Left colon (tissue), 2 donors: ENCODE results near the gene ZNF587. TPM values are rescaled to one million over a fixed set of nuclear protein-coding genes. Genes with fewer than 3 reads are reported as not detected.
"Not testable (repeated sequence)": the region's sequence is repeated elsewhere in the genome, so short reads cannot be mapped to it uniquely, and the experiment has no call there.

ENCODE experiments used
- ATAC-seq: fragments of 200-7000 bp; cut with Tn5 transposase; one replicate; pipeline ENCODE4 v1.9.1; 2020; ENCODE audit warnings: mild to moderate bottlenecking, moderate library complexity
- DNase-seq, 2 donors: peaks; one replicate each; pipeline ENCODE4 v3.0.0-alpha.2; 2020
- intact Hi-C, 2 donors: fragments of 100-400 bp; cut with DNase I in 1 of 2; cut with micrococcal nuclease in 1 of 2; formaldehyde crosslinking; loops; one replicate each; pipeline versions ENCODE4 v1.11.2 to v1.14.0; 2022; cut with DNase I, micrococcal nuclease
- long read RNA-seq: library from polyadenylated mRNA; unstranded; transcript quantifications from one replicate; pipeline ENCODE4 v2.0.0, GENCODE V29; 2021
- total RNA-seq, 2 donors: library from RNA; stranded (reverse); fragmentation: NEBNext Ultra II Directional; extraction: Animal tissue kit (Norgen Biotek cat#: 25700); gene quantifications; one replicate each; pipeline ENCODE4 v1.2.1, GENCODE V29; 2021
- donor health status: DM: no; HTN: no; CAD: no.
- donor health status: DM: yes; HTN: yes; CAD: no.

The ZNF587 gene
- 10 to 100 TPM; 50.5 to 64.8 TPM for total RNA-seq
- long read RNA-seq, partial matches to known transcripts: 0 of 4 reads
- long read RNA-seq, other reads (novel, unspliced or antisense): 4 of 4 reads

DNA sequence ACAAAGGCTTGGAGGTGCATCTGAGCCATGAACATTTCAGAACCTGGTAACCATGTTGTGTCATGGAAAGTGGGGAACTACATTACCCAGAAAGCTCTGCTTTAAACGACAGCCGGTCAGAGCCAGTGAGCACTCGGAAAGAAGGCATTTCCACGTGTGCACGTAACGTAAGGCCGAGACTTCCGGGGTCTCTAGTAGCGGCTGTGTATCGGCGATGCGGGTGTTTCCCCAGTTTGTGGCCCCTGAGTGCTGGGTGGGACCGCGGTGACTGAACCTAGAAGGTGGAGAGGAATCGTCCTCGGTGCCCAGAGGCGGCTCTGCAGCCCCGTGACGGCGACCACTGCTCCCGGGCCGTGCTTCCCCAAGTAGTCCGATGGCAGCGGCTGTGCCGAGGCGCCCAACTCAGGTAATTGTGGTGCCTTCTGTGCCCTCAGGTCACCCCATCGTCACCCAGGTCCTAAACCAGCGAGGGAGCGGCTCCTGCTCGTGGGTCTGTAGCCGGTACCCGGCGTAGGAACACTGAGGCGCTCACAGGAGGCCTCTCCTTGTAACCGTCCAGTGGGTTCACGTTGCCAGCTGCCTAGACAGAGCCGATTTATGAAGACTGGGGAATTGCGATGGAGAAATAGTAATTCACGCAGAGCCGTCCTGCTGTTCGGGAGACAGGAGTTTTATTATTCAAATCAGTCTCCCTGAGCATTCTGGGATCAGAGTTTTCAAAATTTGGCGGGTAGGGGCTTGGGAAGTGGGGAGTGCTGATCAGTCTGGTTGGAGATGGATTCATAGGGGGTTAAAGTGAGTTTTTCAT is at the start of gene ZNF587:
Gene ZNF587, plus strand, starts transcription at position 194 of the 808 bp plus-strand sequence. Its CDS starts 180 bp downstream, at position 374.
- intact Hi-C loops: not testable (repeated sequence)
- peak; percentile 88 for ATAC-seq
- peak; percentile 78 to 81 for DNase-seq

DNA sequence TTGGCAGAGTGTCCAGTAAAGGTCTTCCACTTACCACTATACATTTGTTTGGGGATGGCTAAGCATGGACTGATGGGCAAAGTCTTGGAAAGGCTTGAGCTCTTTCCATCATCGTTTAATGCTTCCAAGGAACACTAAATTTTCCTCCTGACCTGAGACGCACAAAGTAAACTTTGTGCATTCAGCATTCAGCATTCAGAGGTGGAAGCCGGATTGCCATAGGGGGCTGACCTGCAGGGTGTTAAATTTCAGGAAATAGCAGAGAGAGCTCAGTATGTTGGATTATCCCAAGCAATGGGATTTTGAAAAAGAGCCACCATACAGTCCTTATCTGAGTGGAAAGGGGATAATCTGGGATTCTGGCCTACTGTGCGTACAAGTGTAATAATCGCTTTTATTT is 49.0 kb upstream of the ZNF587 start:
- ATAC-seq (no peak), DNase-seq (no peak)
- intact Hi-C loops: no loop called here

DNA sequence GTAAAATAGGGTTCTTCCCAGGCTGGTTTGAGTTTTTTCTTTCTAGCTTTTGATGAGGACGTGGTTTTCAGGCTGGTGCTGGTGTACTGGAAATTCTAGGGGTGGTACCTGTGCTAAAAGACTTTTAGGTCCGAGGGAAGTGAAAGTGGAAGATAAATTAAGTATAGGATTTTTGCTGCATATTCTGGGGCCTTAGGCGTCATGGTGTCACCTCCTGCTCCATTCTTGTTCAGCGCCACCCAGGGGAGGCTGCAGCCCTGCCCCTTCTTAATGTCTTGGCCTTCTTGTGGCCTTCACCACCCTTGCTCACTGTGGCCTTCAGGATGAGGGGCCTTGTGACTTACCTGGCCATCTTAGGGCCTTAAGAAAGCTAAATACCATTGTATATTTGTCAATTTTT is 47.4 kb upstream of the ZNF587 start:
- ATAC-seq (no peak), DNase-seq (no peak)
- intact Hi-C loops: no loop called here

DNA sequence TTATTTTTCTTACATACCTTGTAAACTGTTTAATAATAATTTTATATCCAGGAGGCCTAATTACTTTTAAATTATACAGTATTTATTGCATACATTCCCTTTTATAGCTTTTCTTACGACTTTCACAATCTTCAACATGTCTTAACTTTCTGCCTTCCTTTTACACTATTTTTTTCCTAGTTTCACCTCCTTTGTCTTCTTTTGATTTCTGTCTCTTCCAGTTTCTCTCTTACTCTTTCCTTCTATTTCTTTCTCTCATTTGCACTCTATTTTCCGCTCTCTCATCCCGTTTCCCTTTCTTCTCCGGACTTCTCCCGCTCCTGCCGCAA is 46.4 kb upstream of the ZNF587 start:
- DNase-seq: no peak
- intact Hi-C loops: no loop called here
- ATAC-seq: no peak

DNA sequence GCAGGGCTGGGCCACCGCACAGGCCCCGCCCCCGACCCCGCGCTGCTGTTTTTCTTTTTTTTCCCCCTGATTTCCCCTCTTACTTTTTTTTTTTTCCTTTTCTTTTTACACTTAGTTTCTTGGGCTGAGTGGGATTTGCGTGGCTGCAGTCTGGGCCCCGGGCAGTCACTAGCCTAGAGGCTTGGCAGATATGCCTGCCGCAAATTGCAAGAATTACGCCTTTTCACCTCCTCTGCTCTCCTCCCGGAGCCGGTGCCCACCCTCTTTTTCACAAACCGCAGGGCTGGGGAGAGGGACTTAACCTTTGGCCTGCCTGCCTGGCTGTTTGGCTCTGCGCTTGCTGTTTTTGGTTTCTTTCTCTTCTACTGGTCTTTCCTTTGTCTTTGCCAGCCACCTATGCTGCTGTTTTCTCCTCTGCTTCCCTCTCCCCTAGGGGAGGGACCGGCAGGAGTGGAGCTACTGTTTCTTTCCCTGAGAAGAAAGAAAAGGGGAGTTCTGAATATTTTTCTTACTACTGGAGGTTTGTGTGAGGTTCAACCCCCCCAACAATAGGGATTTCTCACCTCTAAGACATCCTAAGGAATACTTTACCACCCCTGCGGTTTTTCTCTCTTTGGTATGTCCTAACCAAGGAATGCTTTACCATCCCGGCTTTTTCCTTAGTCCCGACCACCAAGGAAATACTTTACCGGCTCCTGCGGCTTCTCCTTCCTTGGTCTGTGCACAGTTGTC is 45.9 kb upstream of the ZNF587 start:
- peak; percentile 48 for ATAC-seq
- intact Hi-C loops: no loop called here
- DNase-seq: peak in 1 of 2 donors; percentile 34

DNA sequence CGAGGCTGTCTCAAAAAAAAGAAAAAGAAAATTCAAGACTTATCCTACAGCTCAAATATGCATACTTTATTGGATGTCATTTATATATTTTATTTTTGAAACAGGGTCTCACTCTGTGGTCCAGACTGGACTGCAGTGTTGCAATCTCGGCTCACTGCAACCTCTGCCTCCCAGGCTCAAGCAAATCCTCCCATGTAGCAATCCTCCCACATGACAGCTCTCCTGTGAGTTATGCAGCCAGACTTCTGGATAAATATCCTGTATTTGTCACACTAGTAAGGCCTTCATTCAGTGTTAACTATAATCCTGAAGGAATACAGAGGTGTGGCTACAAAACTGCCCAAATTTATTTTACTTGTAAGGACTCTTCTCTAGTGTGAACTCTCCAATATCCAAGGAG is 42.1 kb upstream of the ZNF587 start:
- intact Hi-C loops: no loop called here
- DNase-seq (no peak), ATAC-seq (no peak)

DNA sequence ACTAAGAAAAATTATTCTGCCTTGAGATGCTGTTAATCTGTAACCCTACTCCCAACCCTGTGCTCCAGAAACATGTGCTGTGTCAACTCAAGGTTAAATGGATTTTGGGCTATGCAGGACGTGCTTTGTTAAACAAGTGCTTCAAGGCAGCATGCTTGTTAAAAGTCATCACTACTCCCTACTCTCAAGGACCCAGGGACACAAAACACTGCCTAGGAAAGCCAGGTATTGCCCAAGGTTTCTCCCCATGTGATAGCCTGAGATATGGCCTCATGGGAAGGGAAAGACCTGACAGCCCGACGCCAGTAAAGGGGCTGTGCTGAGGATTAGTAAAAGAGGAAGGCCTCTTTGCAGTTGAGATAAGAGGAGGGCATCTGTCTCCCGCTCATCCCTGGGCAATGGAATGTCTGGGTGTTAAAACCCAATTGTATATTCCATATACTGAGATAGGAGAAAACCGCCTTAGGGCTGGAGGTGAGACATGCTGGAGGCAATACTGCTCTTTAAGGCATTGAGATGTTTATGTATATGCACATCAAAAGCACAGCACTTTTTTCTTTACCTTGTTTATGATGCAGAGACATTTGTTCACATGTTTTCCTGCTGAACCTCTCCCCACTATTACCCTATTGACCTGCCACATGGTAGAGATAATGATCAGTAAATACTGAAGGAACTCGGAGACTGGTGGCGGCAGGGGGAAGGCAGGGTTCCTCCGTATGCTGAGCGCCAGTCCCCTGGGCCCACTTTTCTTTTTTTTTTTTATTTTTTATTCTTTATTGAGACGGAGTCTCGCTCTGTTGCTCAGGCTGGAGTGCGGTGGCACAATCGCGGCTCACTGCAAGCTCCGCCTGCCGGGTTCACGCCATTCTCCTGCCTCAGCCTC is 39.0 kb upstream of the ZNF587 start:
- DNase-seq, intact Hi-C loops: not testable (repeated sequence)

DNA sequence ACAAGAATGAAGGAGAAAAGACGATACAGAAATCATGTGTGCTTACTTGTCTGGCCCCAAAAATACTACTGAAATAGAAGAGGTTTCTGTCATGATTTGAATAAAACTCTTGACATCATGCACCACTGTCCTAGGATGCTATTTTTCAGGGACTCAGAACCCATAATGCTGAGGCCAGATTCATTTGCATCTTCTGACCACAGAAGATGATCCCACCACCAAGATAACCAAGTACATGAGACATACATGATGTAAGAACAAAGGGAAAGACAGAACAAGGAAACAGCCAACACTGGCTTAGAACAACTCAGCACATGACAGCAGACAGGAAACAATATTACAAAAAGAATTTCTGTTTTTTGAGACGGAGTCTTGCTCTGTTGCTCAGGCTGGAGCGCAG is 37.4 kb upstream of the ZNF587 start:
- ATAC-seq (no peak), DNase-seq (no peak)
- intact Hi-C loops: no loop called here

More for the DNA sequence above, 39.0 kb upstream of the ZNF587 start:
- ATAC-seq: peak; percentile 28

DNA sequence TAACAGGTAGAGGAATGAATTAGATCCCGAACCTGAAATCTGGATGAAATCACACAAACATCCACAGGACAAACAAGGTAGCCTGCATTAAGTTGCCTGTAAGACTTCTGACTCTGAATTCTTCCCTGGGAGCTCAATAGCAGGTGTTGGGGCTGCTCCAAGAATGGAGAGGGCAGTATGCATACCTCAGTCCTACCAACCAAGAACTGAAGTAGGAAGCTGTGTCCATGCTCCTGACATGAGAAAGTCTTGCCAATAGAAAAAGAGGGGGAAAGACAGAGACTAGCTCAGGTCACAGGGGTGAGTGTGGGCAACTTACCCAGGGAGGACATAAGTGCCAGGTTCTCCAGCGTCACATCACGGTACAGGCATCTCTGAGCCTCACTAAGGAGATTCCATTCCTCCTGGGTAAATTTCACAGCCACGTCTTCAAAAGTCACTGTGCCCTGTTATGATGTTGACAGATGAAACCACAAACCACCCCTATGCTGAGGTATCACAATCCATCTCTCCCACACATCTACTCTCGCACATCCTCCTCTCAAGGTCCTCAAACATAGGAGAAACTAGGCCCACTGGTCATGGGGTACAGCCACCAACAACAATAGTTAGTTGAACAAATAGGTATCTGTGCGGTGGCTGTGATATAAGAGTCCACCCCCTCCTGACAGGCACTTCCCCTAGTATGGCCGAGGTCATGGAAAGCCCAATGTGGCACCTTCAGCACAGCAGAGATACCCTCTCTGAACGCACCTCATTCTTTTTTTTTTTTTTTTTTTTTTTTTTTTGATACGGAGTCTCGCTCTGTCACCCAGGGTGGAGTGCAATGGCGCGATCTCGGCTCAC is 36.5 kb upstream of the ZNF587 start:
- intact Hi-C loops, ATAC-seq, DNase-seq: not testable (repeated sequence)

DNA sequence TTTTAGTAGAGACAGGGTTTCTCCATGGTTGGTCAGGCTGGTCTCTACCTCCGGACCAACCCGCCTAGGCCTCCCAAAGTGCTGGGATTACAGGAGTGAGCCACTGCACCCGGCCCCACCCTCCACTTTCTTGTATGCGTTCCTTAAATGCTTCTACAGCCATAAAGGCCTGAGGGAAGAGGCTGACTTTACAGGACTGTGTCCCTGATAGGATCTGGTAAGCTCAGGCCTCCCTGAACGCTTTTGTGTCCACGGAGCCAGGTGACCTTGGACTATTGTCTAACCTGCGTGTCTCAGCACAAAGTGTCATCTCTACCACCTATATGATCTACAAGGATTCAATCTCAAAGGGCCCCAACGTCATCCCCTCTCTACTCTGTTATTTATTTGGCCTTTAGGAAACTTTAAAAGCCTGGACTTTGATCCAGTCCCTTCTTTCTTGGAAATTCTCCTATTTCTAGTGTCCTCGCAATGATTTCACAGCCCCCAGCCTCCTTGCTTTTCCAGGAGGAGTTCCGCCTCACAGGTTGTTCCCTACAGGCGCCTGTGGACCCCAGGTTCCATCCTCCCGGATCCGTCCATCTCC is 35.6 kb upstream of the ZNF587 start:
- ATAC-seq (peak; percentile 60), DNase-seq (peak; percentile 45 to 47)
- intact Hi-C loops: no loop called here

DNA sequence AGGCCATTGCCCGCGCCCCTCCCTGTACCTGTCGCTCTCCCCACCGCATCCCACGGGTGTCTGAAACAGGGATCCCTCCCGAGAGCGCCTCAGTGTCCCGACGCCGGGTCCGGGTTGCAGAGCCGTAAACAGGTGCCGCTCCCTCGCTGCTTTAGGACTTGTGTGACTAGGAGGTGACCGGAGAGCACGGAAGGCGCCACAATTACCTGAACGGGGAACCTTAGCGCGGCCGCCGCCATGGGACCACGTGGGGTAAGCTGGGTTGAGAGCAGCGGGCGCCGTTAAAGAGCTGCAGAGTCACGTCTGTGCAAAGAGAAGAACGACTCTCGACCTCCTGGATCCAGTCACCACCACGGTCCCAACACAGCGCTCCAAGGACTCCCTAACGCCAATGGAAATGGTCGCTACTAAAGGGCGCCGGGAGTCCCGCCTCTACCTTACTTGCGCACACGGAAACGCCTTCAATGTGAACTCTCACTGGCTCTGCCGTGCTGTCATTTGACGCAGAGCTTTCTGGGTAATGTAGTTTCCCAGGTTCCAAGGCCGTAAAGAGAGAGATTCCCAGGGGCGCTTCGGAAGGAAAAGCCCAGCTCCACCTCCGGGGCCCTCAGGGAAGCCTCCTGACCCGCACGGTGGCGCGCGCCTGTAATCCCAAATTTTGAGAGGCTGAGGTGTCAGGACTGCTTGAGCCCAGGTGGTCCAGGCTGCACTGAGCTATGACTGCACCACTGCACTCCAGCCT is 35.0 kb upstream of the ZNF587 start, which contains the start of gene ZNF552:
Gene ZNF552, minus strand, starts transcription at position 409 of the 742 bp plus-strand sequence. Its CDS starts 170 bp downstream, at position 239.
- intact Hi-C loops: no loop called here
- ATAC-seq: peak; percentile 82
- peak; percentile 89 to 90 for DNase-seq

DNA sequence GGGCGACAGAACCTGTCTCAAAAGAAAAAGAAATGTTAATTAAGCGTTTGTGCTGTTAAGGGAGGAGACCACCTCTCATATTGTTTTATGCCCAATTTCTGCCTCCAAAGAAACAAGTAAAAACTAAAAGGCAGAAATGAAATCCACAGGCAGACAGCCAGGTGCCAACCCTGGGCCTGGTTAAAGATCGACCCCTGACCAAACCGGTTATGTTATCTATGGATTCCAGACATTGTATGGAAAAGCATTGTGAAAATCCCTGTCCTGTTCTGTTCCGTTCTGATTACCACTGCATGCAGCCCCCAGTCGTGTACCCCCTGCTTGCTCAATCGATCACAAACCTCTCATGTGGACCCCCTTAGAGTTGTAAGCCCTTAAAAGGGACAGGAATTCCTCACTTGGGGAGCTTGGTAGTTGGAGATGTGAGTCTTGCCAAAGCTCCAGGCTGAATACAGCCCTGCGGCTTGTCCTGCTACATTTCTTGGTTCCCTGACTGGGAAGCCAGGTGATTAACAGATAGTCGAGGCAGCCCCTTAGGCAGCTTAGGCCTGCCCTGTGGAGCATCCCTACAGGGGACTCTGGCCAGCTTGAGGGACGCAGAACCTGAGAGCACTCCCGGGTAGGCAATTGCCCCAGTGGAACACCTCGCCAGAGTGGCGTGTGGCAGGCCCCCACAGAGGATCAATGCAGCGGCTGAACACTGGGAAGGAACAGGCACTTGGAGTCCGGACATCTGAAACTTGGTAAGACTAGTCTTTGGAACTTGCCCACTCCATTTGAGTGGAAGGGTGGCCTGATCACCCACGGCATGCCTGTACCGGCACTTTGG is 34.2 kb upstream of the ZNF587 start:
- DNase-seq: no peak
- ATAC-seq: no peak
- intact Hi-C loops: no loop called here

DNA sequence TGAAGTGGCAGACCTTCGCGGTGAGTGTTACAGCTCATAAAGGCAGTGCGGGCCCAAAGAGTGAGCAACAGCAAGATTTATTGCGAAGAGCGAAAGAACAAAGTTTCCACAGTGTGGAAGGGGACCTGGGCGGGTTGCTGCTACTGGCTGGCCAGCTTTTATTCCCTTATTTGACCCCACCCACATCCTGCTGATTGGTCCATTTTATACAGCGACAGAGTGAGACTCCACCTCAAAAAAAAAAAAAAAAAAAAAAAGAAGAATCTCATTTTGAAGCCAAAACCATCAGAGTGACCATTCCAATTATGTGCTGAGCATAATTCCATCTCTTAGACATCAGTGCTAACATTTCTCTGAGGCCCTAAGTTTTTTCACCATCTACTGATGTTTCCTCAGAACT is 33.0 kb upstream of the ZNF587 start:
- intact Hi-C loops: no loop called here
- no peak for ATAC-seq
- no peak for DNase-seq

DNA sequence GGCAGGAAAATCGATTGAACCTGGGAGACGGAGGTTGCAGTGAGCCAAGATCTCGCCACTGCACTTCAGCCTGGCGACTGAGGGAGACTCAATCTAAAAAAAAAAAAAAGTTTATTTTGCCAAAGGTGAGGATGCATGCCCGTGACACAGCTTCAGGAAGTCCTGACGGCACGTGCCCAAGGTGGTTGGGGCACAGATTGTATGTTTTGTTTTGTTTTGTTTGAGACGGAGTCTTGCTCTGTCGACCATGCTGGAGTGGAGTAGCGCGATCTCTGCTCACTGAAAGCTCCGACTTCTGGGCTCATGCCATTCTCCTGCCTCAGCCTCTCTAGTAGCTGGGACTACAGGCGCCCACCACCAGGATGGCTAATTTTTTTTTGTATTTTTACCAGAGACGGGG is 31.7 kb upstream of the ZNF587 start:
- ATAC-seq: no peak
- DNase-seq: no peak
- intact Hi-C loops: no loop called here

DNA sequence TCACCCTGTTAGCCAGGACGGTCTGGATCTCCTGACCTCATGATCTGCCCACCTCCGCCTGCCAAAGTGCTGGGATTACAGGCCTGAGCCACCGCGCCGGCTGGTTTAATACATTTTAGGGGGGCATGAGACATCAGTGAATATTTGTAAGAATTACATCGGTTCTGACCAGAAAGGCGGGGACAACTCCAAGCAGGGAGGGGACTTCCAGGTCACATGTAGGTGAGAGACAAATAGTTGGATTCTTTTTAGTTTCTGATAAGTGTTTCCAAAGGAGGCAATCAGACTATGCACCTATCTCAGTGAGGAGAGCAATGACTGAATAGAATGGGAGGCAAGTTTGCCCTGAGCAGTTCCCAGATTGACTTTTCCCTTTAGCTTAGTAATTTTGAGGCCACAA is 31.3 kb upstream of the ZNF587 start:
- ATAC-seq: no peak
- no peak for DNase-seq
- intact Hi-C loops: no loop called here

DNA sequence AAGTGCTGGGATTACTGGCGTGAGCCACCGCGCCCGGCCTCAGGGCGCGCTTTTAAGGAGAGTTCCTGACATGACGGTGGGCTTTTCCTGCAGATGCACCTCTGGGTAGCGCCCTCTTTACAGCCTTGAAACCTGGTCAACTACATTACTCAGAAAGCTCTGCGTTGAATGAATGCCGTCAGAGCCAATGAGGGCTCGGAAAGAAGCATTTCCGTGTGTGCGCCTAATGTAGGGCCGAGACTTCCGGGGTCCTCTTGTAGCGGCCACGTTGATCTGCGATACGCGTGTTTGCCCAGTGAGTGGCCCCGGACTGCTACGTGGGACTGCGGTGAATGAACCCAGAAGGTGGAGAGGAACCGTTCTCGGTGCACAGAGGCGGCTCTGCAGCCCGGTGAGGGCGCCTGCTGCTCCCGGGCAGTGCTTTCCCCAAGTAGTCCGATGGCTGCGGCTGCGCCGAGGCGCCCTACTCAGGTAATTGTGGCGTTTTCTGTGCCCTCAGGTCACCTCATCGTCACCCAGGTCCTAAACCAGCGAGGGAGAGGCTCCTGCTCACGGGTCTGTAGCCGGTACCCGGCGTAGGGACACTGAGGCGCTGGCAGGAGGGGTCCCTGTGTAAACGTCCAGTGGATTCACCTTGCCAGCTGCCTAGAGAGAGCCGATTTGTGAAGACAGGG is 30.0 kb upstream of the ZNF587 start:
- ATAC-seq (peak; percentile 78), DNase-seq (peak; percentile 84 to 89)
- intact Hi-C loops: no loop called here
